OCI-LY3 (cell line): Measurements from ENCODE around the gene GOSR1.

Source experiments
- CTCF ChIP-seq: fragments of 200-600, 300-600 bp; sonication (generic); IDR thresholded peaks from 2 replicates; pipeline ENCODE4 v1.5.1; 2014; ENCODE audit warnings: antibody characterized with exemption, low read length, low read depth
- EZH2phosphoT487 ChIP-seq: fragments of 200-600 bp; shearing (Covaris generic); IDR thresholded peaks from 2 replicates; pipeline ENCODE4 v1.6.1; 2018; ENCODE audit warnings: antibody characterized with exemption, mixed run types, low read depth

GRCh38 chr17:30468465-30468864 is 8.7 kb upstream of the GOSR1 start:
- TF ChIP-seq CTCF (no peak), EZH2phosphoT487 (no peak)
